Transverse colon (tissue), 3 donors: Measurements from ENCODE around the gene CGN.

Experiments used
- POLR2A ChIP-seq: fragments of 450-650 bp; IDR thresholded peaks from one replicate; pipeline ENCODE4 v1.6.1; 2016; ENCODE audit warnings: antibody characterized with exemption, mild to moderate bottlenecking, moderate library complexity
- TF ChIP-seq, protein P1 (sequence below), 5 experiments: fragments of 200-600 bp in 3 of 5; fragments of 450-650 bp in 2 of 5; sonication (generic) in 3 of 5; IDR thresholded peaks; 1 replicate in 2 of 5; 2 replicates in 3 of 5; pipeline ENCODE4 v1.5.1; 2016 to 2017; ENCODE audit warnings: antibody characterized with exemption in 5 of 5, inconsistent platforms in 3 of 5, mild to moderate bottlenecking in 2 of 5, moderate library complexity in 1 of 5

DNA sequence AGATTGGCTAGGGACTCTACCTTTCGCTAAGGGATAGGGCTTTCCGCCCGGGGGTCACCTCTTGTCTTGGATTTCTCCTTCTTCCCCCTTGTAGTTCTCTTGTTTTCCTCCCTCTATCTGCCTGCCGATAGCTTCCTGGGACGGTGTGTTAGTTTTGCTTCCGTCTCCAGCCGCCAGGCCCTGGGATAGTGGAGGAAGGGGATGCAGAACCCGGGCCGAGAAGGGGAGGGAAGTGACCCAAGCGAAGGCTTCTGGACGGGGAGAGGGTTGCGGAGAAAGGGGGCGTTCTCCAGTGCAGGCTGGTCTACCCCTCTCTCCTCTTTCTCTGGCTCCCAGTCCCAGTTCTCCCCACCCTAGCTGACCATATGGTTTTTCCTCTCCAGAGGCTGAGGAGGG lies 29.8 kb downstream of the CGN start:
- TF ChIP-seq, protein P1, sequence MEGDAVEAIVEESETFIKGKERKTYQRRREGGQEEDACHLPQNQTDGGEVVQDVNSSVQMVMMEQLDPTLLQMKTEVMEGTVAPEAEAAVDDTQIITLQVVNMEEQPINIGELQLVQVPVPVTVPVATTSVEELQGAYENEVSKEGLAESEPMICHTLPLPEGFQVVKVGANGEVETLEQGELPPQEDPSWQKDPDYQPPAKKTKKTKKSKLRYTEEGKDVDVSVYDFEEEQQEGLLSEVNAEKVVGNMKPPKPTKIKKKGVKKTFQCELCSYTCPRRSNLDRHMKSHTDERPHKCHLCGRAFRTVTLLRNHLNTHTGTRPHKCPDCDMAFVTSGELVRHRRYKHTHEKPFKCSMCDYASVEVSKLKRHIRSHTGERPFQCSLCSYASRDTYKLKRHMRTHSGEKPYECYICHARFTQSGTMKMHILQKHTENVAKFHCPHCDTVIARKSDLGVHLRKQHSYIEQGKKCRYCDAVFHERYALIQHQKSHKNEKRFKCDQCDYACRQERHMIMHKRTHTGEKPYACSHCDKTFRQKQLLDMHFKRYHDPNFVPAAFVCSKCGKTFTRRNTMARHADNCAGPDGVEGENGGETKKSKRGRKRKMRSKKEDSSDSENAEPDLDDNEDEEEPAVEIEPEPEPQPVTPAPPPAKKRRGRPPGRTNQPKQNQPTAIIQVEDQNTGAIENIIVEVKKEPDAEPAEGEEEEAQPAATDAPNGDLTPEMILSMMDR (IDR thresholded peaks at IDR 0.05), result peak in 2 of 5 experiments; percentile 35 to 36
- no peak for TF ChIP-seq POLR2A
